NCI-H446 (cell line): ENCODE measurements around the gene DENND5A.
"Not testable (repeated sequence)": the region's sequence is repeated elsewhere in the genome, so short reads cannot be mapped to it uniquely, and the experiment has no call there.

Experiments
- DNase-seq, 2 experiments: peaks; one replicate each; lab custom pipeline; 2025; lab: John Stamatoyannopoulos, UW

The DENND5A gene

DNA sequence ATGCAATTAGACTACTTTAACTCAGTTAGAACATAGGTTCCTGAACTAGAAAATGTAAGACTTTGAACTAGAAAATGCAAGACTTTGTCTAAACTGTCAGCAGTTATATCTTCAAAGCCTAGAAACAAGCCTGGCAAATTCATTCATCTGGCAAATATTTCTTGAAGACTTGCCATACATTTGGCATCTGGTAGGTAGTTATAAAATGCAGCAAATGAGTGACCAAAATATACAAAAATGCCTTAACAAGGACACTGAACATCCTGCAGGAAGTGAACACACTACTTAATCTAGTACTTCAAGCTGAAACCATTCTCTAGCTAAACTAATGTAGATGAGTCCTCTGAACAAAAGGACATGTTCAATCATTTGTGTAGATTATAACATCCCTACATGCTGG is 89.0 kb downstream of the DENND5A start:
- peak in 1 of 2 experiments; percentile 13 for DNase-seq

- no peak for DNase-seq
Measured at GRCh38 chr11:9172389-9172788, 92.8 kb downstream of the DENND5A start.

DNA sequence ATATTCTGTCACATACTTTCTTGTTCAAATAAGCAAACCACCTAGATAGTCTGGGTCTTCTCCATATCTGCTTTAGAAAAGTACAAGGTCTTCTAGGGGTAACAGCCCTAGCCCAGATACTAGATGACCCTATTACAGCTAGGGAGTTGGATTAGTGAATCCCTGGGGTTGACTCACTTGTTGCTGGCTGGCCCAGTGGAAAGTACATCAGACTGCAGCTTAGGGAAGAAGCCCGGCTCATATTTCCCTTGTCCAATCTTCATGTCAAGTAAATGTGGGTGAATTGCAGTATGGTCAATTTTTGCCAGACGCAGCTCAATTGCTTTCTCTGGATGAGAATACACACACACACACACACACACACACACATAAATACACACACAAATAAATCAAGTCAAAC is 94.7 kb downstream of the DENND5A start:
- DNase-seq: no peak

- DNase-seq: no peak
Measured at GRCh38 chr11:9169595-9170295, 95.4 kb downstream of the DENND5A start.

- not testable (repeated sequence) for DNase-seq
Measured at GRCh38 chr11:9161991-9162390, 103.2 kb downstream of the DENND5A start.

DNA sequence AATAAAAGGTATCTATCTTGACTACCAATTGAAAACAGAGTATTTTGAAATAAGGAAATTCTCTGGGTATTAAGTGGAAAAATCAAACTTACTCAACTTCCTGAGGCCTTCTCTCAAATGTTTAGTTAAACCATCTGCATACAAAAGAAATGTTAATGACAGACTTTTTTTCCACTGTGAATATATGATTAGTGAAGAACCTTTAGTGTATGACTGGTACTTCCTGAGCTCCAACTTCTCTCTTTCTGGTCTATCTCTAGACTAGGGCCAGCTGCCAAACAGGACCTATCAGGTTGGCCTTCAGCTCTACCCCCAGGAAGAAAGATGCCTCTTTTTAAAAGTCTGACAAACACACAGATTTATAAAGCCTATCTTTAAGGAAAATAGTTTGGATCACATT is 105.0 kb downstream of the DENND5A start:
- DNase-seq: no peak

DNA sequence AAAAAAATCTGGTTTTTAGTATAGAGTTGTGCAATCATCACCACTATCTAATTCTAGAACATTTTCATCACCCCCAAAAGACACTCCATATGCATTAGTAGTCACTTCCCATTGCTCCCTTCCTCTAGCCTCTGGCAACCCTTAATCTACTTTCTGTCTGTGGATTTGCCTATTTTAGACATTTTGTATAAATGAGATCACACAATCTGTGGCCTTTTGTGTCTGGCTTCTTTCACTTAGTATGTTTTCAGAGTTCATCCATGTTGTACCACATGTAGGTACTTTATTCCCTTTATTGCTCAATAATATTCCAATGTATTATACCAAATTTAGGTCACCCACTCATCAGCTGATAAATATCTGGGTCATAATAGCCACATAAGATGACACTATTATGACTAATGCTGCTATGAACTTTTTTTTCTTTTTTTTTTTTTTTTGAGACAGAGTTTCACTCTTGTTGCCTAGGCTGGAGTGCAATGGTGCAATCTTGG is 106.2 kb downstream of the DENND5A start:
- DNase-seq: no peak

- DNase-seq: no peak
Measured at GRCh38 chr11:9155930-9156329, 109.2 kb downstream of the DENND5A start.

- no peak for DNase-seq
Measured at GRCh38 chr11:9153651-9154050, 111.5 kb downstream of the DENND5A start.

- no peak for DNase-seq
Measured at GRCh38 chr11:9151631-9152030, 113.5 kb downstream of the DENND5A start.

DNA sequence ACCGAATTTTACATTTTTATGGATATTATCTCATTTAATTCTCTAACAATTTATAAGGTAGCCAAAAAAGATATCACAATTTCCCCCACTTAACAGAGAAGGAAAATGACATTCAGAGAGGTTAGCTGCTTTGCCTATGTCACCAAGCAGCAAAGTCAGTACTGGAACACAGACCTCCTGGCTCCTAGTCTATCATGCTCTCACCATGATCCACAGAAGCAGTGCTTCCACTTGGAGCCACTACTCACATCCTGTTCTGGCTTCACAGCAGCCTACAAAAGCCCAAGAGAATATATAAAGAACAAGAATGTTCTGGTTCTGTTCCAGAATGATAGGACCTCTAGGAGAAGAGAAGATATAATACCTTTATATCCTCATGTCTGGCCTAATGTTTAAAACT is 114.2 kb downstream of the DENND5A start:
- no peak for DNase-seq

- DNase-seq: no peak
Measured at GRCh38 chr11:9150501-9150900, 114.6 kb downstream of the DENND5A start.

- DNase-seq: no peak
Measured at GRCh38 chr11:9148727-9149126, 116.4 kb downstream of the DENND5A start.

DNA sequence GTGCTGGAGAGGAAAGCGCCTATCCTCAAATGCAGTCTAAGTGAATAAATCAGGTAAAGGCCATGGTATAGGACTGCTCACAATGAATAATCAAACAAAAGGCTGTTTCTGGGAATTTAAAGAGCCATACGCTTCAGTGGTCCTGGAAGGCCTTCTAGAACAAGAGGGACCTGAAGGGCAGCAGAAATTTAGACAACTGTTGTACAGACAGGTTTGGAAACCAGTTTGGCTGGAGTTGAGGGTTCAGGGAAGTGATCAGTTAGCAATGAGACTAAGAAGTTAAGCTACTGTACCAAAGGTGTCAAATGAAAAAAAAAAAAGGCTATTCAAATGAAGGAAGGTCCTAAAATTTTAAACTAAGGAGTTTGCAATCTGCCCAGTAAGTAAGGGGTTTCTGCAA is 117.1 kb downstream of the DENND5A start:
- no peak for DNase-seq

DNA sequence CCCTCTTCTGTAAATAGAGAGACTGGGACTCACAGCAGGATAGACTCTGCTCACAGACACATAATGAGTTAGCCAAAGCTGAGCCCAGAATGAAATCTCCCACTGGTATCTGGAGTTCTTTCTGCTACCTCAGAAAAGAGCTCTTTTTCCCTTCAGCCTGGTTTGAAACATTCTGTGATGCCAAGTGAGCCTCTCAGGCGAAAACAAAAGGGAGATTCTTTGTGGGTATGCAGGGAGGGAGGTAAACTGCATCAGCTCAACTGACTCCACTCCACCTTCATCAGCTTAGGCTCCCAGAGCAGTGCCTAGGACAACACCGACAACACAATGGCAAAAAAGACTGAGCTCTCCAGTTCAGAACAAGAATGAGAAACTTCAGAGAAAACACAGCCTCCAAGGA is 118.7 kb downstream of the DENND5A start:
- peak in 1 of 2 experiments; percentile 31 for DNase-seq

DNA sequence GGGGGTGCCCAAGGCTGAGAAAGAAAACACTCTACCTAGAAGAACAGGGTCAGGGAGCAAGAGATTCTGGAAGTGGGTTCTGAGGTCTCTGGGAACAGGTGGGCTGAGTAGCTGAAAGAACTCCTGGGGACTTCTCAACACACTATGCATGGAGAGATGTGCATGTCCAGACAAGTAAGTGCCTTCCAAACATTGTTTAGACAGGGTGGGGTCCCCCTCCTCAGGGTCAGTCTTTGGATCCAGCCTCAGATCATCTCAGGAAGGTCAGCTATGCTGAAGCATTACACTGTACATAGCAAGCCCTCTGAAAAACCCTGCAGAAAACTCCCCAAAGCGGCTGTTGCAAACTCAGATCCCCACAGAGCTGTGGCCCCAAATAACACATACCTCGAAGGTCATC is 119.9 kb downstream of the DENND5A start:
- DNase-seq: no peak

- DNase-seq: peak in 1 of 2 experiments; percentile 20
Measured at GRCh38 chr11:9144828-9145227, 120.3 kb downstream of the DENND5A start.

GRCh38 chr11:9143721-9144120 is 121.4 kb downstream of the DENND5A start:
- peak; percentile 40 to 87 for DNase-seq

- DNase-seq: peak in 1 of 2 experiments; percentile 28
Measured at GRCh38 chr11:9142732-9143131, 122.4 kb downstream of the DENND5A start.

- DNase-seq: no peak
Measured at GRCh38 chr11:9141186-9141585, 124.0 kb downstream of the DENND5A start.

DNA sequence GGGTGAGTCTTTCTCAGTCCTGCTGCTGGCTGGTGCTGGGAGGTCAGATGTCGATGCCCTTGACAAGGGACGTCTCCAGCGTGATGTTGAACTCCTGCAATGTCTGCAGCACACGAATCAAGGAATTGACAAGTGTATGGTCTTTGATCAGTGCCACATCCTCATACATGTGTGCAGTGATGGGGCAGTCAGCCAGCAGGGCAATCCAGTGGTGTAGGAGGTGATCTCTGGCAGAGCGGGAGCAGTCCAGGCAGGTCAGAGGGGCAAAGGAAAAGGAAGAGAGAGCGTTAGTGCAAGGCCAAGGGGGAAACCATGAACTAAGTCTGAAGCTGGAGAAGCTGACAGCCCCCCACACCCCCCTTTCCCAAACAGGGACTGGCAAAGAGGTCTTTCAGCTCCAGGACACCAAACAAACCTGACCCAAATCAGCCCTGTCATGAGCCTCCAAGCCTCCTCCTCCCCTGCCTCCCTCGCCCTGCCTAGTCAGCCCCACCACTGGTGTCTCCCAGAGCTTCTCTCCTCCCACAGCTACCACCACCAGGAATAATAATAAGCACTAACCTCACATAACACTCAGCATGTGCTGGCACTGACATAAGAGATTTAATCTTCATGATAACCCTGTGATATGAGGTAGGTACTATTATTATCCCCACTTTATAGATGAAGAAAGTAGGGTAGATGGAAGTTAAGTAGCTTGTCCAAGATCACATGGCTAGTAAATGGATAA is 125.4 kb downstream of the DENND5A start:
- no peak for DNase-seq

GRCh38 chr11:9138612-9139579 is 126.3 kb downstream of the DENND5A start:
- peak in 1 of 2 experiments; percentile 71 for DNase-seq
